ENCODE results near the gene LGALS7B.
"Not testable (repeated sequence)": the region's sequence is repeated elsewhere in the genome, so short reads cannot be mapped to it uniquely, and the experiment has no call there.

- TF ChIP-seq EP300 (IDR thresholded peaks at IDR 0.05; ENCODE audit: low read depth); CTCF (IDR thresholded peaks at IDR 0.05); POLR2A (IDR thresholded peaks at IDR 0.05): not testable (repeated sequence)
Measured at GRCh38 chr19:38770949-38771275, 18.1 kb upstream of the LGALS7B start.
